ENCODE data around the gene ALX1. TPM values are rescaled to one million over a fixed set of nuclear protein-coding genes. Genes with fewer than 3 reads are reported as not detected.

ALX1 gene
- total and polyA plus RNA-seq, 9 of the 15 experiments (the other 6 are each of a cell fraction or from before 2014, with no cell fraction given), result 0.09 to 0.31 (median 0.11) TPM; not detected in 2

- H4K20me1 ChIP-seq (replicated peaks; ENCODE audit: control insufficient read depth, insufficient read depth, low read length), result no peaks in the 10 kb centered on the region
- H3K9me3 ChIP-seq (replicated peaks; ENCODE audit: control insufficient read depth, insufficient read depth, low read depth, low read length), result peaks cover 3% of the 10 kb centered on the region; the same call in 1 of the 2 replicates
- no peak for DNase-seq (ENCODE audit: extremely low read depth in 1 of 4, low spot score in 3 of 4)
- POLR2A ChIA-PET, result no interaction called here
- no peak for ATAC-seq
- WGBS (ENCODE audit: insufficient coverage, low coverage, missing lambda C conversion rate), result 2% methylated on average over 4 of the region's 4 CpGs
- H3K79me2 ChIP-seq (ENCODE audit: control insufficient read depth, insufficient read depth, low read length), result no peaks in the 10 kb centered on the region
- intact Hi-C loops (cut with micrococcal nuclease) (no loop called here), in situ Hi-C loops (cut with MboI) (no loop called here)
- CTCF ChIA-PET (ENCODE audit: low intra/inter-chr PET ratio), result no interaction called here
- H3K36me3 ChIP-seq (ENCODE audit: control insufficient read depth, insufficient read depth, low read length), result no peaks in the 10 kb centered on the region
- no peak for FAIRE-seq
- H3K4me2 ChIP-seq (ENCODE audit: insufficient read depth, low read length), result no peak overlapping the region
- BruUV-seq (replicated peaks), result no TSS peak
- no peak overlapping the region for H3K9ac ChIP-seq (ENCODE audit: insufficient read depth in 1 of 2, low read depth in 2 of 2, low read length in 2 of 2)
- no peaks in the 10 kb centered on the region for H3K4me1 ChIP-seq (replicated peaks in 1 of 2; ENCODE audit: control insufficient read depth in 2 of 2, insufficient read depth in 2 of 2, low read length in 2 of 2)
- no peak overlapping the region for H2AFZ ChIP-seq (ENCODE audit: low read depth, low read length)
- TF ChIP-seq ILF3 (IDR thresholded peaks at IDR 0.05; ENCODE audit: borderline replicate concordance), result no peak
- TF ChIP-seq ZNF449 (CRISPR knock-in tag; IDR thresholded peaks at IDR 0.05), result no peak
- TF ChIP-seq CXXC5 (CRISPR knock-in tag; IDR thresholded peaks at IDR 0.05), result no peak
- no peak for TF ChIP-seq CREBBP (IDR thresholded peaks at IDR 0.05; ENCODE audit: low read depth, low read length)
- TF ChIP-seq SMC3 (conservative IDR thresholded peaks at IDR 0.05; ENCODE audit: insufficient read depth, low read depth, low read length), result no peak
- no peak for TF ChIP-seq ZNF12 (CRISPR knock-in tag; IDR thresholded peaks at IDR 0.05)
- no peak for TF ChIP-seq BACH1 (tag; IDR thresholded peaks at IDR 0.05)
- TF ChIP-seq HDAC8 (tag; IDR thresholded peaks at IDR 0.05), result no peak
- TF ChIP-seq CBX5 (IDR thresholded peaks at IDR 0.05; ENCODE audit: borderline replicate concordance, low read depth), result no peak
- TF ChIP-seq TSC22D4 (tag; IDR thresholded peaks at IDR 0.05), result no peak
- H3K4me3 ChIP-seq, result no peak overlapping the region
- no peak overlapping the region for H3K27ac ChIP-seq (ENCODE audit: extremely low read depth, low read depth, low read length)
- no peaks in the 10 kb centered on the region for H3K9me1 ChIP-seq (ENCODE audit: control insufficient read depth, insufficient read depth, low read length)
- H3K27me3 ChIP-seq (ENCODE audit: control insufficient read depth in 2 of 2, insufficient read depth in 2 of 2, low read length in 2 of 2), result no peaks in the 10 kb centered on the region
These were observed 13.7 kb upstream of the ALX1 start for GRCh38 chr12:85266356-85266755.
